Stimulated activated CD8-positive, alpha-beta memory T cell treated with anti-CD3 and anti-CD28 coated beads, Interleukin-7, amount 100 ng/mL, for 1 hour (primary cell): ENCODE data around the gene OR3A3.

ENCODE experiments used
- DNase-seq, 2 donors: peaks; one replicate each; pipeline ENCODE4 v3.0.0-alpha.2; 2020; ENCODE audit warnings: low read depth in 2 of 2

The OR3A3 gene

DNA sequence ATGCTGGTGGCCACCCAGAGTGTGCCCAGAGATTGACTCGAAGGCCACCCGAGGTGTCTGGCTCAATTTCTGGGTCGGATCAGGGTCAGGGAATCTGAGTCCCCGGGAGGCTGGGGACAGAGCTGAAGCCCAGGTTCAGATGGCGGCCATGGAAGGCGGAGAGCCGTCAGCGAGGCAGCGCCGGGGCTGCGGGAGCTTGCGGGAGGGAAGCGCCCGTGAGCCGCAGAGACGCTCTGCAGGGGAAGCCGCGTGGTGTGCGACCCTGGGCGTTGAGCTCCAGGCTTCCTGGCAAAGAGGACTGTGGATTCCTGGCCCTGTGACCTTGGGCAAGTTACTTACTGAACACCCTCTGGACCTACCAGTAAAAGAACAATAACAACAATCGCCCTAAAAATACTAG, 61.0 kb downstream of the OR3A3 start:
- DNase-seq, result no peak
